ENCODE results near the gene KSR2.

GRCh38 chr12:117684471-117684870, 284.3 kb downstream of the KSR2 start:
- TF ChIP-seq POLR2A (IDR thresholded peaks at IDR 0.05) (no peak), CTCF (IDR thresholded peaks at IDR 0.05) (no peak)
